ENCODE data around the gene MYCN. TPM values are rescaled to one million over a fixed set of nuclear protein-coding genes. Genes with fewer than 3 reads are reported as not detected.

MYCN gene
- polyA plus RNA-seq, 1 of the 3 experiments (the other 2 are of a cell fraction) = 0.03 TPM

DNA sequence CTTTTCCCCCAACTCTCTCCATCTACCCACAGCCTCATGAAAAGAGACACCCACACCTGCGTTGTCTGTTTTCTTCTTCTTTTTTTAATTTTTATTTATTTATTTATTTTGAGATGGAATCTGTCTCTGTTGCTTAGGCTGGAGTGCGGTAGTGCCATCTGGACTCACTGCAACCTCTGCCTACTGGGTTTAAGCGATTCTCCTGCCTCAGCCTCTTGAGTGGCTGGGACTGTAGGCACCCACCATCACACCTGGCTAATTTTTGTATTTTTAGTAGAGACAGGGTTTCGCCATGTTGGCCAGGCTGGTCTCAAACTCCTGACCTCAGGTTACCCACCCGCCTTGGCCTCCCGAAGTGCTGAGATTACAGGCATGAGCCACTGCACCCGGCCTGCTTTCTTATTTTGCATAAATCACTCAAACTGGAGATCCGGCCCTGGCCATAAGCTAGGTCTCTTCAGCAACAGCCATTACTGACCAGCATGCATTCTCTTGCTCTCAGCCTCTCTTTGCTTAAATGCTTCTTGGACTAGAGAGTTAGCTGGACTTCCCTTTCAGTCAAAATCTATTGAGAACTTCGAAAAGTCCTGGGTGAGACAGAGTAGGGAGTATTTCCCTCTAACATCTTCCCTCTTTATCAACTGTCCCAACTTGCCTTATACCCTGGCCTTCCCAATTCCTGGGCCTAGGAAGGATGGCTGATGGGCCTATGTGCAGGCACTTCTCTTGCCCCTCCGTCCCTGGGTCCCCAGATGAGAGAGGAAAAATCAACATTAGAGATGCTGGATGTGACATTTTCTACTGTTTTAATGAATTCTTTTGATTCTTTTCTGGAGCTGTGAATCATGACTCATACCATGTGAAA is 27.3 kb downstream of the MYCN start:
- ChIA-PET CTCF (no interaction called here), POLR2A (no interaction called here)
- H3K27ac ChIP-seq (ENCODE audit: low read depth in 2 of 2, low read length in 1 of 2) = no peak overlapping the region
- H3K9me3 ChIP-seq = peaks cover 5% of the 10 kb centered on the region
- no peaks in the 10 kb centered on the region for H3F3A ChIP-seq (replicated peaks; ENCODE audit: insufficient read depth)
- H3K4me3 ChIP-seq (ENCODE audit: low read depth in 2 of 2, low read length in 1 of 2) = no peak overlapping the region
- no peaks in the 10 kb centered on the region for H3K9me2 ChIP-seq
- H3K36me3 ChIP-seq (replicated peaks in 1 of 2; ENCODE audit: control insufficient read depth in 1 of 2, insufficient read depth in 2 of 2, low read length in 1 of 2) = no peaks in the 10 kb centered on the region
- H2AFZ ChIP-seq (ENCODE audit: low read depth) = no peak overlapping the region
- TF ChIP-seq MEF2A (IDR thresholded peaks at IDR 0.05; ENCODE audit: borderline replicate concordance, low read depth) = no peak
- TF ChIP-seq JUND (IDR thresholded peaks at IDR 0.05) = no peak
- no peak for TF ChIP-seq CHD2 (IDR thresholded peaks at IDR 0.05; ENCODE audit: low read length, partially characterized antibody)
- TF ChIP-seq SMC3 (IDR thresholded peaks at IDR 0.05; ENCODE audit: low read depth, low read length) = no peak
- no peak for TF ChIP-seq EP300 (IDR thresholded peaks at IDR 0.05; ENCODE audit: borderline replicate concordance in 1 of 2, low read depth in 1 of 2, low read length in 1 of 2)
- TF ChIP-seq, protein P1, sequence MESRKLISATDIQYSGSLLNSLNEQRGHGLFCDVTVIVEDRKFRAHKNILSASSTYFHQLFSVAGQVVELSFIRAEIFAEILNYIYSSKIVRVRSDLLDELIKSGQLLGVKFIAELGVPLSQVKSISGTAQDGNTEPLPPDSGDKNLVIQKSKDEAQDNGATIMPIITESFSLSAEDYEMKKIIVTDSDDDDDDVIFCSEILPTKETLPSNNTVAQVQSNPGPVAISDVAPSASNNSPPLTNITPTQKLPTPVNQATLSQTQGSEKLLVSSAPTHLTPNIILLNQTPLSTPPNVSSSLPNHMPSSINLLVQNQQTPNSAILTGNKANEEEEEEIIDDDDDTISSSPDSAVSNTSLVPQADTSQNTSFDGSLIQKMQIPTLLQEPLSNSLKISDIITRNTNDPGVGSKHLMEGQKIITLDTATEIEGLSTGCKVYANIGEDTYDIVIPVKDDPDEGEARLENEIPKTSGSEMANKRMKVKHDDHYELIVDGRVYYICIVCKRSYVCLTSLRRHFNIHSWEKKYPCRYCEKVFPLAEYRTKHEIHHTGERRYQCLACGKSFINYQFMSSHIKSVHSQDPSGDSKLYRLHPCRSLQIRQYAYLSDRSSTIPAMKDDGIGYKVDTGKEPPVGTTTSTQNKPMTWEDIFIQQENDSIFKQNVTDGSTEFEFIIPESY (IDR thresholded peaks at IDR 0.05; ENCODE audit: borderline replicate concordance, low read depth) = no peak
- no peak for TF ChIP-seq MXI1 (IDR thresholded peaks at IDR 0.05; ENCODE audit: low read depth, low read length)
- no peak for TF ChIP-seq POLR2AphosphoS5 (IDR thresholded peaks at IDR 0.05; ENCODE audit: low read depth, low read length)
- TF ChIP-seq RCOR1 (IDR thresholded peaks at IDR 0.05; ENCODE audit: low read length) = no peak
- no peak for TF ChIP-seq RXRA (IDR thresholded peaks at IDR 0.05; ENCODE audit: borderline replicate concordance, low read depth)
- no peaks in the 10 kb centered on the region for H3K79me2 ChIP-seq (ENCODE audit: insufficient read depth)
- H3K27me3 ChIP-seq (ENCODE audit: insufficient read depth) = no peaks in the 10 kb centered on the region
- no peaks in the 10 kb centered on the region for H3K4me1 ChIP-seq (ENCODE audit: control insufficient read depth in 1 of 2, insufficient read depth in 2 of 2, low read depth in 1 of 2, low read length in 1 of 2)
- no peak overlapping the region for H3K4me2 ChIP-seq
- no peak for DNase-seq
- WGBS (ENCODE audit: low lambda C conversion rate) = 38% methylated on average over 10 of the region's 10 CpGs
- H4K20me1 ChIP-seq (ENCODE audit: insufficient read depth) = no peaks in the 10 kb centered on the region
- no peak overlapping the region for H3K9ac ChIP-seq

DNA sequence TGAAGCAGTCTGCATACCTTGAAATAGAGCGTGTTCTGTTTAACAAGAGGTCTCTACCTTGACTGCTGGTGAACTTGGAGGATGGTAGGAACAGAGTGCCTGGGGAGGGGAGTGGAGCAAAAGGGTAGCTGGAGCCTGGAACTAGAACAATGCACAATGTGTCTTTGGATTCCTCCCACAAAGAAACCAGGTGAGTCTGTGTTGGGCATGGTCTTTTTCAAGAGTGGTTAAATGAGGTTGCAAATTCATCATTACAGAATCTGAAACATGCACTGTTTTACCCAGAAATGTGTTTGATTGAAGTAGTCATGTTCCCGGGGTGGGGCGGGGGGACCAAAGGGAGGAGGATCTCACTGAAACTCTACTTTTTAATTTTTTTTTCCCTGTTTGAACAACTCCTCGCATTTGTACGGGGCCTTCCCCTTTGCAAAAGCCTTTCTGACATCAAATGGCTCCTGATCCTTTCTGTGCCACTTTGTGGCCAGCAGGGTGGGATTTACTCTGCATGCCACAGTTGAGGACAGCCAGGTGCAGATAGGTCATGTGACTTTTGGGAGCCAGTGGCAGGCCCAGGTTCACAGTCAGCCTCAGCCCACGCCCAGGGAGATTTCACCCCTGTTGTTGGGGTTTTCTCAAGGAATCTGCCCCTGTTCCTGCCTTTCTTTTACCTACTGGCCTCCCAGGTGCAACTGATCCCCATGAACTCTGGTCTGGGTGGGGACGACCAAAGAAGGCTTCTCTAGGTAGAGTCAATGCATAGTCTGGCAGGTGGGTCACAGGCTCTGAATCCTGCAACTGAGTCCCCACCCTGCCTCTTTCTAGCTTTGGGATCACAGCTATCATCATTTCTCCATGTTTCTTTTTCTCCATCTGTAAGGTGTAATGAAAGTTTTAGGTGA is 28.2 kb downstream of the MYCN start:
- Histone ChIP-seq H3K9ac (no peak overlapping the region), H3F3A (replicated peaks; ENCODE audit: insufficient read depth) (no peaks in the 10 kb centered on the region), H3K9me3 (peaks cover 5% of the 10 kb centered on the region), H3K9me2 (no peaks in the 10 kb centered on the region), H3K4me2 (no peak overlapping the region), H3K27ac (ENCODE audit: low read depth in 2 of 2, low read length in 1 of 2) (no peak overlapping the region), H2AFZ (ENCODE audit: low read depth) (no peak overlapping the region), H3K4me3 (ENCODE audit: low read depth in 2 of 2, low read length in 1 of 2) (no peak overlapping the region), H3K36me3 (replicated peaks in 1 of 2; ENCODE audit: control insufficient read depth in 1 of 2, insufficient read depth in 2 of 2, low read length in 1 of 2) (no peaks in the 10 kb centered on the region), H3K4me1 (ENCODE audit: control insufficient read depth in 1 of 2, insufficient read depth in 2 of 2, low read depth in 1 of 2, low read length in 1 of 2) (no peaks in the 10 kb centered on the region), H3K79me2 (ENCODE audit: insufficient read depth) (no peaks in the 10 kb centered on the region), H4K20me1 (ENCODE audit: insufficient read depth) (no peaks in the 10 kb centered on the region), H3K27me3 (ENCODE audit: insufficient read depth) (no peaks in the 10 kb centered on the region)
- no peak for DNase-seq
- CTCF ChIA-PET = interaction anchor here (0.8 to 0.9 kb wide), 2 partner anchors 14 to 29 kb away, joined by 4 read pairs; no protein-coding TSS in a partner anchor
- POLR2A ChIA-PET = no interaction called here
- 42% methylated on average over 7 of the region's 7 CpGs for WGBS (ENCODE audit: low lambda C conversion rate)
- TF ChIP-seq CHD2 (IDR thresholded peaks at IDR 0.05; ENCODE audit: low read length, partially characterized antibody) = no peak
- TF ChIP-seq, protein P1 (IDR thresholded peaks at IDR 0.05; ENCODE audit: borderline replicate concordance, low read depth) = no peak
- TF ChIP-seq, protein P2, sequence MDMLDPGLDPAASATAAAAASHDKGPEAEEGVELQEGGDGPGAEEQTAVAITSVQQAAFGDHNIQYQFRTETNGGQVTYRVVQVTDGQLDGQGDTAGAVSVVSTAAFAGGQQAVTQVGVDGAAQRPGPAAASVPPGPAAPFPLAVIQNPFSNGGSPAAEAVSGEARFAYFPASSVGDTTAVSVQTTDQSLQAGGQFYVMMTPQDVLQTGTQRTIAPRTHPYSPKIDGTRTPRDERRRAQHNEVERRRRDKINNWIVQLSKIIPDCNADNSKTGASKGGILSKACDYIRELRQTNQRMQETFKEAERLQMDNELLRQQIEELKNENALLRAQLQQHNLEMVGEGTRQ (IDR thresholded peaks at IDR 0.05; ENCODE audit: borderline replicate concordance, low read depth, low read length) = no peak
- no peak for TF ChIP-seq ELF1 (IDR thresholded peaks at IDR 0.05)
- no peak for TF ChIP-seq MXI1 (IDR thresholded peaks at IDR 0.05; ENCODE audit: low read depth, low read length)
- TF ChIP-seq SIN3A (IDR thresholded peaks at IDR 0.05; ENCODE audit: borderline replicate concordance, low read depth, low read length) = no peak
- no peak for TF ChIP-seq FOXM1 (IDR thresholded peaks at IDR 0.05; ENCODE audit: low read depth)
- TF ChIP-seq, protein P3, sequence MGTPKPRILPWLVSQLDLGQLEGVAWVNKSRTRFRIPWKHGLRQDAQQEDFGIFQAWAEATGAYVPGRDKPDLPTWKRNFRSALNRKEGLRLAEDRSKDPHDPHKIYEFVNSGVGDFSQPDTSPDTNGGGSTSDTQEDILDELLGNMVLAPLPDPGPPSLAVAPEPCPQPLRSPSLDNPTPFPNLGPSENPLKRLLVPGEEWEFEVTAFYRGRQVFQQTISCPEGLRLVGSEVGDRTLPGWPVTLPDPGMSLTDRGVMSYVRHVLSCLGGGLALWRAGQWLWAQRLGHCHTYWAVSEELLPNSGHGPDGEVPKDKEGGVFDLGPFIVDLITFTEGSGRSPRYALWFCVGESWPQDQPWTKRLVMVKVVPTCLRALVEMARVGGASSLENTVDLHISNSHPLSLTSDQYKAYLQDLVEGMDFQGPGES (IDR thresholded peaks at IDR 0.05; ENCODE audit: low read depth, low read length) = no peak
- TF ChIP-seq, protein P4, sequence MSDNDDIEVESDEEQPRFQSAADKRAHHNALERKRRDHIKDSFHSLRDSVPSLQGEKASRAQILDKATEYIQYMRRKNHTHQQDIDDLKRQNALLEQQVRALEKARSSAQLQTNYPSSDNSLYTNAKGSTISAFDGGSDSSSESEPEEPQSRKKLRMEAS (IDR thresholded peaks at IDR 0.05; ENCODE audit: low read depth) = no peak
- no peak for TF ChIP-seq TEAD4 (IDR thresholded peaks at IDR 0.05; ENCODE audit: borderline replicate concordance, insufficient read depth)
- TF ChIP-seq RFX5 (IDR thresholded peaks at IDR 0.05; ENCODE audit: low read length) = no peak
- TF ChIP-seq GABPA (IDR thresholded peaks at IDR 0.05; ENCODE audit: low read depth) = no peak
